Activated T-cell treated with anti-CD3 and anti-CD28 coated beads for 4 hours (primary cell): Measurements from ENCODE around the gene RABEP1.

Experiments used
- DNase-seq: peaks from one replicate; pipeline ENCODE4 v3.0.0-alpha.2; 2020

RABEP1 gene

GRCh38 chr17:5365831-5366230, 83.7 kb downstream of the RABEP1 start:
- DNase-seq, result no peak

- no peak for DNase-seq
These were observed 88.3 kb downstream of the RABEP1 start for GRCh38 chr17:5370411-5370810.

DNA sequence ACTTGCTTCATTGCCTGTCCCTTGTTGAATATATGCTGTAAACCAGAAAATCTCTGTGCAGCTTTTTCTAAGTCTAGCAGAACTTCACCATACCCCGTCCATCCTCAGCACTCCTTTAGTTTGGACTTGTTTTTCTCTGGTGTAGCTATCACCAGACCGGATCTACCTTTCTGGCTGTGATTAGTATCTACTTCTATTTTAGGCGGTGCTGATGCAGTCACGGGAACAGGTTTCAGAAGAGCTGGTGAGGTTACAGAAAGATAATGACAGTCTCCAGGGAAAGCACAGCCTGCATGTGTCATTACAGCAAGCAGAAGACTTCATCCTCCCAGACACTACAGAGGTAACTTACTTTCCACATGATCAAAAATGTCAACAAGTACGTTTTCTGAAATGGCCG, 91.0 kb downstream of the RABEP1 start:
- DNase-seq, result no peak

GRCh38 chr17:5378566-5379207, 96.6 kb downstream of the RABEP1 start:
- no peak for DNase-seq

- DNase-seq, result no peak
These were observed 97.4 kb downstream of the RABEP1 start for GRCh38 chr17:5379351-5380107.

GRCh38 chr17:5380491-5381135, 98.5 kb downstream of the RABEP1 start:
- no peak for DNase-seq

DNA sequence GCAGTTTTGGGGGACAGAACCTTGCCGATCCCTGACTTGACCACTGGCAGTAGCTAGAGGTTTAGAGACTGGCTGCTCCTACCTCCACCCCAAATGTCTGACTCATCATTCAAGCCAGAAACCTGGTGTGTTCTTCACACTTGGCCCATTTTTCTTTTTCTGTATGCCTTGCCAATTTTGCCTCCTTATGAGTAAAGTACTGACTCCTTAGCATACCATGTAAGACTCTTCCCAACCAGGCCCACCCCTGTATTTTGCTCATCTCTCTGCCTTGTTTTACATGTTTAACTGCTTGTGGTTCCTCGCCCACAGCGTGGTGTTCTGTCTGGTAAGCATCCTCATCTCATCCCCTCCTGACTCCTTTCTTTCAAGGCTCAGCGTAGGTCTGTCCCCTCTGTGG, 99.5 kb downstream of the RABEP1 start:
- DNase-seq, result no peak

DNA sequence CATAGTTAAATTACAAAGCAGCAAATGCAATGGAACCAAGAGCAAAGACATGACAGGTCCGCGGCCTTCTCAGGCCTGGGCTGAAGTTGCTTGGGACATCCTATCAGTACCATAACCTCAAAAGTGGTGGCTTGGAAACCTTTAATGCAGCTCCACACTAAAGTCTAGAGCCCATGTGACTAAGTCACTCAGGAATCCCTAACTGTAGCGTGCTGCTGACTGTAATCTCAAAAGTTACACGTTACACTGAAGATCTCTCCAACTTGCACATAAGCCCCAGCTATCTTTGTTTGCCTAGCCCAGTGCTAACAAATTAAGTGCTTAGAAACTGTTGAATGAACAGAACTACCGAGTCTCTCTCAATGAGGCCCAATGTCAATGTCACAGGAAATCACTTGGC, 109.6 kb downstream of the RABEP1 start:
- no peak for DNase-seq

DNA sequence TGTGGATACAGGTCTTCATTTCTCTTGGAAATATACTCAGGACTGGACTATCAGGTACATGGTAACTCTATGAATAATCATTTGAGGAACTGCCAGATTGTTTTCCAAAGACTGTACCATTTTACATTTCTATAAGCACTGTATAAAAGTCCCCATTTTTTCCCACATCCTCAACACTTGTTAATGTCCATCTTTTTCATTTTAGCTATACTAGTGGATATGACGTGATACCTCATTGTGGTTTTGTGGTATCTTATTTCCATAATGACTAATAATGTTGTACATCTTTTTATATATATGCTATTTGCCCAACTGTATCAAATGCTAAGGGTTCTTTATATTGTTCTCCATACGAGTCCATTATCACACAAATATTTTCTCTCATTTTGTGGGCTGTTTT, 114.5 kb downstream of the RABEP1 start:
- no peak for DNase-seq

- DNase-seq, result no peak
These were observed 117.7 kb downstream of the RABEP1 start for GRCh38 chr17:5399767-5400166.

GRCh38 chr17:5405400-5405799, 123.3 kb downstream of the RABEP1 start:
- no peak for DNase-seq

DNA sequence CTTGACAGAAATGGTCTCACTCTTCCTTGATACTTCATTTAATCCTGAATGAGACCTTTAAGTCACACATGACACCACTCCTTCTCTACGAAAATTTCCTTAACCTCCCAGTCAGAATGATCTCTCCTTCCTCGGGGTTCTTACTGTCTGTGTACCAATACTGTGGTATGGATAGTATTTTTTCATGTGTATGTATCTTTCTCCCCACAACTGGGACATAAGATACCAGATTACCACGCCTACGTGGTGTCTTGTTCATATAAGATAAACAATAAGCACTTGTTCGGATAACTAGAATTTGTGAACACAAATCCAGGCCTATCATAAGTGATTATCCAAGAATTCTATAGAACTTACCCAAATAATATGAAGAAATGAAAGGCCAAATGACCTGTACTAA, 126.1 kb downstream of the RABEP1 start:
- no peak for DNase-seq

- no peak for DNase-seq
These were observed 128.6 kb downstream of the RABEP1 start for GRCh38 chr17:5410594-5411272.

GRCh38 chr17:5413682-5414081, 131.6 kb downstream of the RABEP1 start:
- no peak for DNase-seq

- DNase-seq, result no peak
These were observed 134.8 kb downstream of the RABEP1 start for GRCh38 chr17:5416901-5417300.

DNA sequence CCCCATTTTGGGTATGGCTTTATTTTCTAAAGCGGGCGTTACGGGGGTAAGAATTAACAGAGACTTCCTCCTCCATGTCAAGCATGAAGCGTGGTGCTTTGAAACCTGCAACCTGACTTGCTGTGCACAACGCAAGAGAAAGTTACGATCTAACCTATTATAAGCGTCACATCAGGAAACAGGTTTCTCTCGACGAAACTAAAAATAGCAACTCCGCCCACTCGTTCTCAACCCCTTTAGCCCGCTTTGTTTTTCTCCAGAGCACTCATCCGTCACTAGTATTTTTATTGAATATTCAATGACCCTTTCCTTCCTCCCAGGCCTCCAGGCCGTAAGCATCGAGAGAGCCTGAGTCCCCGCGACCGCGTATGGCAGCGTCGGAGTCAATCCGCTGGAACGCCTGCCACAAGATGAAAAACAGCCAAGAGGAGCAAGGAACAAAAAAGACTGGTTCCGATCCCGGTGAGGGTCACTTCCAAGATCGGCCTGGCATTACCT, 136.8 kb downstream of the RABEP1 start:
- peak; percentile 44 for DNase-seq

DNA sequence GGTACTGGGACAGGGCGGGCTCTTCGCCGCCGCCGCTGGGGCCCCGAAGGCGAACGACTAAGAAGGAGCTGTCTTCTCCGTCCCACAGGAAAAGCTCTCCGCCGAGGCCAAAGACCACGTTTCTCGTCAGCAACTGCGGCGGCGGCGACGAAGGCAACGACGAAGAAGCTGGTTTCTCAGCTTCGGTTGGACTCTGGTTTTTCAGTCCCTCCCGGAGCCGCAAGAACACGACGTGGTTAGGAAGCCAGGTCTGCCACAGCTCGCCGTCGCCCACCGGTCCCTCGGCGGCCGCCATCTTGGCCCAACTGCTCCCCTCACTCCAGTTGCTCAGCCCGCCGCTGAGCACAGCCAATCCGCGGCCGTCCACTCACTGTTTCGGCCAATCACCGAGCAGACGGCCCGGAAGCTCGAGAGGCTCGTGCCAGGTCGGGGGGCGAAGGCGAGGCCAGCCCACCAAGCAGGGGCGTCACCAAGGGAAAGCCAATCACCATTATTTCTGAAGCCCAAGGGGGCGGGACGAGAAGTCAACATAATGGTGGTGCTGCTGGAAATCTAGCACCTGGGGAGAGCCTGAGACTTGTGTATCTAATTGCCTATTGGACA, 137.4 kb downstream of the RABEP1 start, which contains the start of gene NUP88:
Gene NUP88 (minus strand): TSS at position 307 of the 603 bp plus-strand sequence. CDS start 12 bp downstream, at position 295.
- DNase-seq, result peak; percentile 94

- DNase-seq, result peak; percentile 77
These were observed 138.0 kb downstream of the RABEP1 start, which contains the start of gene RPAIN for GRCh38 chr17:5419959-5420653. RPAIN (plus strand) TSS chr17:5420182; CDS start chr17:5420211, 29 bp downstream.

GRCh38 chr17:5422505-5422904, 140.4 kb downstream of the RABEP1 start:
- no peak for DNase-seq

- DNase-seq, result no peak
These were observed 142.8 kb downstream of the RABEP1 start for GRCh38 chr17:5424909-5425308.

DNA sequence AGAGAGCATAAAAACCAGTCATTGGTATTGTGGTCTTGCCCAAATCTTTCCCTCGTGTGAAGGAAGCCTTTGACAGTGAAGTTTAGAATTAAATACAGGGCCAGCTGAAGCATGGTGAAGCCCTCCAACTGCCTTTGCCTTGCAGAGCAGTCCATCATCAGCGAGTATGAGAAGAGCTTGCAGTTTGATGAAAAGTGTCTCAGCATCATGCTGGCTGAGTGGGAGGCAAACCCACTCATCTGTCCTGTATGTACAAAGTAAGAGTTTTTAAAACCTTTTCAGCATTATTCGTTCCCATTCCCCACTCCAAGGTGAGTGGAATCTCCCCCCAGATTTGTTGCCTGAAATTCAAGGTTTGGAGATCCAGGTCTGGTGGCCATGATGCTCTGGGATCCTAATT, 143.7 kb downstream of the RABEP1 start:
- DNase-seq, result no peak
